Gastrocnemius medialis (tissue), 4 donors: Measurements from ENCODE around the gene PCYT2. TPM values are rescaled to one million over a fixed set of nuclear protein-coding genes. Genes with fewer than 3 reads are reported as not detected.

ENCODE experiments used
- ATAC-seq, 2 donors: fragments of 150-250 bp; one replicate each; pipeline ENCODE4 v1.9.1; 2016
- DNase-seq, 2 donors: peaks; one replicate each; pipeline ENCODE4 v3.0.0-alpha.2; 2019
- H3K27ac ChIP-seq, 4 donors: fragments of 200-600 bp; sonication (generic); 1 replicate in 1 of 4; 2 replicates in 3 of 4; pipeline ENCODE4 v1.5.1; 2016 to 2018; ENCODE audit warnings: mild to moderate bottlenecking in 2 of 4, moderate library complexity in 1 of 4
- H3K27me3 ChIP-seq, 3 donors: fragments of 200-600 bp; sonication (generic) in 2 of 3; 1 replicate in 1 of 3; 2 replicates in 2 of 3; pipeline versions ENCODE4 v1.5.1 to v1.6.0; 2016 to 2019; ENCODE audit warnings: mild to moderate bottlenecking in 1 of 3, moderate library complexity in 1 of 3
- H3K36me3 ChIP-seq, 2 donors: fragments of 200-600 bp; sonication (generic) in 1 of 2; one replicate each; pipeline ENCODE4 v1.5.1; 2017 to 2018
- H3K4me1 ChIP-seq, 2 donors: fragments of 200-600 bp; sonication (generic) in 1 of 2; one replicate each; pipeline ENCODE4 v1.5.1; 2016 to 2017; ENCODE audit warnings: mild to moderate bottlenecking in 2 of 2
- H3K4me3 ChIP-seq, 4 donors: fragments of 200-600 bp; sonication (generic) in 3 of 4; 1 replicate in 1 of 4; 2 replicates in 3 of 4; pipeline ENCODE4 v1.5.1; 2016 to 2019; ENCODE audit warnings: mild to moderate bottlenecking in 2 of 4
- H3K9me3 ChIP-seq, 3 donors: fragments of 200-600 bp; sonication (generic) in 2 of 3; 1 replicate in 1 of 3; 2 replicates in 2 of 3; pipeline ENCODE4 v1.5.1; 2016 to 2019
- CTCF ChIP-seq, 5 experiments: fragments of 450-650 bp in 3 of 5; fragments of 200-600 bp in 2 of 5; sonication (generic) in 2 of 5; IDR thresholded peaks in 4 of 5; conservative IDR thresholded peaks in 1 of 5; 1 replicate in 4 of 5; 2 replicates in 1 of 5; pipeline ENCODE4 v1.5.1; 2016 to 2019; ENCODE audit warnings: antibody characterized with exemption in 5 of 5, mild to moderate bottlenecking in 3 of 5, moderate library complexity in 3 of 5
- POLR2A ChIP-seq, 2 donors: fragments of 450-650 bp; IDR thresholded peaks; one replicate each; pipeline ENCODE4 v1.6.1; 2017; ENCODE audit warnings: antibody characterized with exemption in 2 of 2, mild to moderate bottlenecking in 2 of 2, moderate library complexity in 2 of 2
- in situ Hi-C, 4 donors: fragments of 200-750 bp; cut with MboI; loops; one replicate each; pipeline versions ENCODE4 v1.15.0 to v1.8.0; 2017; ENCODE audit warnings: low sequenced_read_pairs in 4 of 4
- intact Hi-C: fragments of 100-400 bp; cut with DNase I; formaldehyde crosslinking; loops from one replicate; pipeline ENCODE4 v1.15.1; 2023; ENCODE audit warnings: low total_unique reads
- total RNA-seq, 4 donors: library from RNA; depleted of rRNA; stranded (reverse); fragments of >200 nt; gene quantifications; one replicate each; pipeline versions ENCODE4 v1.1.0 to v1.2.3, GENCODE V29; 2016

PCYT2 gene
- total RNA-seq, 4 donors from 2014 or later: 22.6 to 44.8 (median 37.1) TPM

- Histone ChIP-seq H3K27ac (no peak within 1 kb of the TSS), H3K4me1 (peaks cover 5 to 8% of the 10 kb centered on the region in 2 donors), H3K9me3 (no peaks in the 10 kb centered on the region), H3K27me3 (no peaks in the 10 kb centered on the region), H3K4me3 (peak within 1 kb of the TSS in 3 of 4 donors; percentile 23 to 44 (median 36)), H3K36me3 (peaks cover 0 to 34% of the 10 kb centered on the region in 2 donors)
- no peak for TF ChIP-seq CTCF (IDR thresholded peaks at IDR 0.05 in 4 of 5, conservative IDR thresholded peaks at IDR 0.05 in 1 of 5)
- TF ChIP-seq POLR2A (IDR thresholded peaks at IDR 0.05): no peak
- ATAC-seq (peak; percentile 31 to 42), DNase-seq (no peak)
- intact Hi-C loops (no loop called here), in situ Hi-C loops (no loop called here)
These were observed 9.1 kb downstream of the PCYT2 start, which contains the start of gene NPB for GRCh38 chr17:81902023-81902652. Gene NPB (plus strand): TSS chr17:81902238. CDS start chr17:81902278, 40 bp downstream.

GRCh38 chr17:81901167-81902022 is 9.8 kb downstream of the PCYT2 start:
- ATAC-seq (no peak), DNase-seq (no peak)
- Histone ChIP-seq H3K27me3 (no peaks in the 10 kb centered on the region), H3K36me3 (peaks cover 0 to 36% of the 10 kb centered on the region in 2 donors), H3K27ac (no peak overlapping the region), H3K9me3 (no peaks in the 10 kb centered on the region), H3K4me3 (peak overlapping the region in 3 of 4 donors; percentile 23 to 44 (median 36)), H3K4me1 (peaks cover 0 to 3% of the 10 kb centered on the region in 2 donors)
- TF ChIP-seq CTCF (IDR thresholded peaks at IDR 0.05 in 4 of 5, conservative IDR thresholded peaks at IDR 0.05 in 1 of 5): no peak
- no peak for TF ChIP-seq POLR2A (IDR thresholded peaks at IDR 0.05)
- intact Hi-C loops (no loop called here), in situ Hi-C loops (no loop called here)

- intact Hi-C loops: no loop called here
These were observed 10.9 kb downstream of the PCYT2 start for GRCh38 chr17:81900181-81900820.

More at GRCh38 chr17:81900181-81900820, 10.9 kb downstream of the PCYT2 start:
- Histone ChIP-seq H3K4me1 (peaks cover 0 to 3% of the 10 kb centered on the region in 2 donors), H3K4me3 (no peak overlapping the region), H3K36me3 (peaks cover 0 to 36% of the 10 kb centered on the region in 2 donors), H3K27ac (no peak overlapping the region), H3K9me3 (no peaks in the 10 kb centered on the region), H3K27me3 (no peaks in the 10 kb centered on the region)
- DNase-seq (no peak), ATAC-seq (no peak)
- in situ Hi-C loops: no loop called here
- TF ChIP-seq POLR2A (IDR thresholded peaks at IDR 0.05): no peak
- TF ChIP-seq CTCF (IDR thresholded peaks at IDR 0.05 in 4 of 5, conservative IDR thresholded peaks at IDR 0.05 in 1 of 5): no peak
